HL-60 (cell line): ENCODE measurements around the gene CAMTA1.

ENCODE experiments used
- DNase-seq, 2 experiments: peaks; one replicate each; pipeline ENCODE4 v3.0.0-alpha.2; 2010 to 2020; ENCODE audit warnings: low read depth in 1 of 2, low spot score in 1 of 2
- H3K27ac ChIP-seq: fragments of 250-450 bp; sonication (Bioruptor Pico); replicated peaks from 2 replicates; pipeline ENCODE4 v1.5.1; 2020; ENCODE audit warnings: mild to moderate bottlenecking, moderate library complexity
- H3K27me3 ChIP-seq: fragments of 250-450 bp; sonication (Bioruptor Pico); 2 replicates; pipeline ENCODE4 v1.5.1; 2021; ENCODE audit warnings: mild to moderate bottlenecking, moderate library complexity; ENCODE audit not compliant: insufficient read depth, poor library complexity, severe bottlenecking
- H3K4me3 ChIP-seq: replicated peaks from 2 replicates; pipeline ENCODE4 v1.5.1; 2011; ENCODE audit warnings: mild to moderate bottlenecking, control low read depth, low read length; ENCODE audit not compliant: insufficient read depth
- GABPA ChIP-seq: IDR thresholded peaks from 2 replicates; pipeline ENCODE4 v1.6.1; 2012; ENCODE audit warnings: low read depth
- POLR2AphosphoS5 ChIP-seq: IDR thresholded peaks from 2 replicates; pipeline ENCODE4 v1.6.1; 2012; ENCODE audit warnings: low read depth
- SPI1 ChIP-seq: IDR thresholded peaks from 2 replicates; pipeline ENCODE4 v1.6.1; 2012; ENCODE audit warnings: low read depth, mild to moderate bottlenecking, borderline replicate concordance
- TF ChIP-seq, protein P1 (sequence below): IDR thresholded peaks from one replicate; pipeline ENCODE4 v1.5.1; 2011; ENCODE audit warnings: low read length, control low read depth, inconsistent platforms; ENCODE audit not compliant: insufficient read depth
- TF ChIP-seq, protein P2 (sequence below): IDR thresholded peaks from 2 replicates; pipeline ENCODE4 v1.6.1; 2012; ENCODE audit warnings: low read depth; ENCODE audit not compliant: insufficient replicate concordance

The CAMTA1 gene

DNA sequence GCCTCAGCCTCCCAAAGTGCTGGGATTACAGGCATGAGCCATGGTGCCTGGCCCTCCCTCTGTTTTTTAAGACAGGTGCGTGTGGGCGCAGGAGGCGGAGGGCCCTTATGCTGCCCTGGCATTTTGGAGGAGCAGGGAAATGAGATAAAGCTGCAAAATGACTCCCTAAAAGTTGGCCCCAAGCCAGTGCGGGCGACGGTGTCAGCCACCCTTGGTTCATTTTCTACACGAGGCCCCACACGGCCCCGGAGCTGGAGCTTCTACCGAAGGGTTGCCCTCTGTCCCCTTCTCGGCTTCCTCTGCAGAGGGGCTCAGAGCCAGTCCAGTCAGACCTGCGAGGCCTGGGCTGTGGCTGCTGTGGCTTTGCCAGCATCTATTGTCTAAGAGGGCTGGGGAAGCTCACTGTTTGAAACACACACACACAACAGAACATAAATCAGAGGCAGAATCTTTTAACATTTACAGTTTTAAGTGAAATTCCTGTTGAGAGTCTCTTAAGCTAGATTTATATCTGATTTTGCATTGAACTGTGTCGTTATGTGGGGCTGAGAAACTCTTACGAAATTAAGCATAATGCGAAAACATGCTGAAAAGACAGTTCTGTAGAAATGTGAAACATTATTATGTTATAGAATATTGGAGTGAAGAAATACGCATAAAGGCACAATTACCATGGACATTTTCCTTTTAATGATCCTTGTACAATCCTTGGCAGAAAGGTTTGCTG lies 255.9 kb downstream of the CAMTA1 start:
- no peak for DNase-seq
- Histone ChIP-seq H3K27ac (no peak overlapping the region), H3K27me3 (peaks cover 2% of the 10 kb centered on the region), H3K4me3 (no peak overlapping the region)
- TF ChIP-seq, protein P1, sequence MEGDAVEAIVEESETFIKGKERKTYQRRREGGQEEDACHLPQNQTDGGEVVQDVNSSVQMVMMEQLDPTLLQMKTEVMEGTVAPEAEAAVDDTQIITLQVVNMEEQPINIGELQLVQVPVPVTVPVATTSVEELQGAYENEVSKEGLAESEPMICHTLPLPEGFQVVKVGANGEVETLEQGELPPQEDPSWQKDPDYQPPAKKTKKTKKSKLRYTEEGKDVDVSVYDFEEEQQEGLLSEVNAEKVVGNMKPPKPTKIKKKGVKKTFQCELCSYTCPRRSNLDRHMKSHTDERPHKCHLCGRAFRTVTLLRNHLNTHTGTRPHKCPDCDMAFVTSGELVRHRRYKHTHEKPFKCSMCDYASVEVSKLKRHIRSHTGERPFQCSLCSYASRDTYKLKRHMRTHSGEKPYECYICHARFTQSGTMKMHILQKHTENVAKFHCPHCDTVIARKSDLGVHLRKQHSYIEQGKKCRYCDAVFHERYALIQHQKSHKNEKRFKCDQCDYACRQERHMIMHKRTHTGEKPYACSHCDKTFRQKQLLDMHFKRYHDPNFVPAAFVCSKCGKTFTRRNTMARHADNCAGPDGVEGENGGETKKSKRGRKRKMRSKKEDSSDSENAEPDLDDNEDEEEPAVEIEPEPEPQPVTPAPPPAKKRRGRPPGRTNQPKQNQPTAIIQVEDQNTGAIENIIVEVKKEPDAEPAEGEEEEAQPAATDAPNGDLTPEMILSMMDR = no peak
- TF ChIP-seq GABPA = no peak
- no peak for TF ChIP-seq POLR2AphosphoS5
- TF ChIP-seq, protein P2, sequence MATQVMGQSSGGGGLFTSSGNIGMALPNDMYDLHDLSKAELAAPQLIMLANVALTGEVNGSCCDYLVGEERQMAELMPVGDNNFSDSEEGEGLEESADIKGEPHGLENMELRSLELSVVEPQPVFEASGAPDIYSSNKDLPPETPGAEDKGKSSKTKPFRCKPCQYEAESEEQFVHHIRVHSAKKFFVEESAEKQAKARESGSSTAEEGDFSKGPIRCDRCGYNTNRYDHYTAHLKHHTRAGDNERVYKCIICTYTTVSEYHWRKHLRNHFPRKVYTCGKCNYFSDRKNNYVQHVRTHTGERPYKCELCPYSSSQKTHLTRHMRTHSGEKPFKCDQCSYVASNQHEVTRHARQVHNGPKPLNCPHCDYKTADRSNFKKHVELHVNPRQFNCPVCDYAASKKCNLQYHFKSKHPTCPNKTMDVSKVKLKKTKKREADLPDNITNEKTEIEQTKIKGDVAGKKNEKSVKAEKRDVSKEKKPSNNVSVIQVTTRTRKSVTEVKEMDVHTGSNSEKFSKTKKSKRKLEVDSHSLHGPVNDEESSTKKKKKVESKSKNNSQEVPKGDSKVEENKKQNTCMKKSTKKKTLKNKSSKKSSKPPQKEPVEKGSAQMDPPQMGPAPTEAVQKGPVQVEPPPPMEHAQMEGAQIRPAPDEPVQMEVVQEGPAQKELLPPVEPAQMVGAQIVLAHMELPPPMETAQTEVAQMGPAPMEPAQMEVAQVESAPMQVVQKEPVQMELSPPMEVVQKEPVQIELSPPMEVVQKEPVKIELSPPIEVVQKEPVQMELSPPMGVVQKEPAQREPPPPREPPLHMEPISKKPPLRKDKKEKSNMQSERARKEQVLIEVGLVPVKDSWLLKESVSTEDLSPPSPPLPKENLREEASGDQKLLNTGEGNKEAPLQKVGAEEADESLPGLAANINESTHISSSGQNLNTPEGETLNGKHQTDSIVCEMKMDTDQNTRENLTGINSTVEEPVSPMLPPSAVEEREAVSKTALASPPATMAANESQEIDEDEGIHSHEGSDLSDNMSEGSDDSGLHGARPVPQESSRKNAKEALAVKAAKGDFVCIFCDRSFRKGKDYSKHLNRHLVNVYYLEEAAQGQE = no peak
- no peak for TF ChIP-seq SPI1

DNA sequence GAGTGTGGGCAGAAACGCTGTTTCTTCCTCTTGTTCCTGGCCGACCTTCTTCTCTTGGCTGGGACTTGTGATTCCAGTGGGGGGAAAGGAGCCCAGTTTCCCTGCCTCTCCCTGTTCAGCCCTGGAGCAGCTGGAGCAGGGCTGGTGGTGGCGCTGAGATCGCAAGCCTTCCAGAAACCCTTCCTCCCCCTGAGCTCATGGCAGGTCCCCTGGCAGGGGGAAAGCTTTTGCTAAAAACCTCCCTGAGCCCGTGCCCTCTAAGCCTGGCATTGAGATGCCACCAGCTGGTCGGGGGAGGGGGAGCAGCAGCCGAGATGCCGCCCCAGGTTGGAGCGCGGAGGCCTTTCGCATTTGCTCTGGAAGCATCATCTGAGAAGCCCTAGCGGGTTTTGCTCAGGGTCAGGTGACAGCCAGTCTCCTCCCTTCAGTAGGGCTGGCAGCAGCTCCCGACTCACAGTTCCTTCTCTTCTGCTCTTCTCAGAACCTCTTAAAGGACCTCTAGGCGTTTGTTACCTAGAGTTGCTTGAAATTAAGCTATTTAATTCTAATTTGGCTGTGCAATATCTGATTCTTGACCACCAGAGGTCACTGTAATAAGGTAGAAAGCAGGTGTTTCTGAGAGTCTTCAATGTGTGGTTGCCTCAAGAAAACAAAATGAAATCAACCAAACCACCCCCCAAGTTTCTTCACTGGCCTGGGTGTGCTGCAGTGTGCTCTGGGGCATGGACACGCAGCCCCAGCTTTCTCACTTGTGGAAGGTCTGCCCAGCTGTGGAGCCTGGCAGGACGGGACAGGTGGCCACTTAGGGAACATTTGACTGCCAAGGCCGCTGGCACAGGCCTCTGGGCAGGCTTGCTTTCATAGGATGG lies 257.3 kb downstream of the CAMTA1 start:
- no peak overlapping the region for H3K4me3 ChIP-seq
- H3K27me3 ChIP-seq = peaks cover 2% of the 10 kb centered on the region
- DNase-seq = no peak
- no peak overlapping the region for H3K27ac ChIP-seq
- no peak for TF ChIP-seq POLR2AphosphoS5
- TF ChIP-seq, protein P1 = peak; percentile 15

DNA sequence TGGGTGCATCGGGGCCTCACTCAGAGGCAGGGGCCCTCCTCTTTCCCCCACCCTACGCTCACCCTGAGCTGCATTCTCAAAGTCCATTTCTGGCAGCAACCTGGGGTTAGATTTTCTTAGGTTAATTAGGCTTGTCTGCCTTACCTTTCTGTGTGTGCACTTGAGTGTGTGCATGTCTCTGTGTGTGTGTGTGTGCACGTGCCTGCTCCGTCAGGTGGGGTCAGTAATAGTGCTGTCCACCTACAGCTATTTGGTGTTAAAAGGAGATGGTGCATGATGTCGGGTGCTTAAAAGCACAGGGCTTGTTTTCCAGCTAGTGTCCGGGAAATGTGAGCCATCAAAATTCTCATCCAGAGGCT lies 257.9 kb downstream of the CAMTA1 start:
- H3K27me3 ChIP-seq = peaks cover 2% of the 10 kb centered on the region
- DNase-seq = no peak
- H3K4me3 ChIP-seq = no peak overlapping the region
- TF ChIP-seq, protein P2 = no peak
- TF ChIP-seq, protein P1 = no peak
- TF ChIP-seq POLR2AphosphoS5 (no peak), GABPA (no peak), SPI1 (no peak)
- H3K27ac ChIP-seq = no peak overlapping the region
